ENCODE measurements around the gene PILRA.

Gene PILRA

DNA sequence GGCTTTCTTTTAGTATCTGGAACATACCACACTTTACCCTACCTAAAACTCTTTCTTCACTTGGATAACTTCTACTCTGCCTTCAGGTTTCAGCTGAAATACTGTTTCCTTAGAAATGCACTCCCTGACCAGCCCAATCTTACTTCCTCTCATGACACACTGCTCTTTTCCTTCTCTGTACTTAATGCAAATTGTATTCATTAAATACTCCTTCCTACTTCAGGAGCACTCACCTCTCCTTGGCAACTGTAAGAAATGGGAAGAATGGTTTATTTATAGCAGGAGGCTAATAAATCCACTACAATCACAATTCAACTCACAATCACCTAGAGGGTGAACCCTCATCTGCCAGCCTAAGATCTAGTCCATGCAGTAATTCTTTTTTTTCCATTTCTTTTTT lies 40.1 kb downstream of the PILRA start:
- no peak for DNase-seq

GRCh38 chr7:100413889-100414288 lies 40.6 kb downstream of the PILRA start:
- no peak for DNase-seq

GRCh38 chr7:100415448-100415847 lies 42.2 kb downstream of the PILRA start:
- no peak for DNase-seq

- DNase-seq, result no peak
Measured at GRCh38 chr7:100418930-100419659, 45.8 kb downstream of the PILRA start.

DNA sequence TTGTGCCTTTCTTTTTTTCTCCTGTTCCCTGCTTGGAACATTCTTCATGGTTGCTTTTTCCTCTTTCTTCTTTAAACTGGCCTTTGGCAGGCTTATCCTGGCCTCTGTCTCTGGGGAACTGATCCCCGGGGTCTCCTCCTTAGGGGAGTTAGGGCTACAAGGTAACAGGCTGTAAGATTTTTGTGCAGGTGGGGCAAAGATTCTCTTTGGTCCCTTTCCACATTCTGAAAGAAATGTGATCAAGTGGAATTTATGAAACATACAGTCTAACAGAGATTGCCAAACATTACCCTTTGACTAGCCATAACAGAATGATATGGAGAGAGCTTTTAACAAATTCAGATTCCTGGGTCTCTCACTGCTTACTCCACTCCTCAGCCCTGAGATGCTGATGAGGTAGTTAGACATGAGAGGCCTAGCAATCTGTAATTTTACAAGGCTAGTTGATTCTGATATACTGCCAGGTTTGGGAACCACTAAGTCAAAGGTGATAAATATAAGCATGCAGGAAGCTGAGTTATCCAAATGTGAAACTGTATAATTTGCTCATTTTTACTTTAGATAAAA lies 46.5 kb downstream of the PILRA start:
- no peak for DNase-seq

GRCh38 chr7:100423315-100423714 lies 50.0 kb downstream of the PILRA start:
- no peak for DNase-seq

DNA sequence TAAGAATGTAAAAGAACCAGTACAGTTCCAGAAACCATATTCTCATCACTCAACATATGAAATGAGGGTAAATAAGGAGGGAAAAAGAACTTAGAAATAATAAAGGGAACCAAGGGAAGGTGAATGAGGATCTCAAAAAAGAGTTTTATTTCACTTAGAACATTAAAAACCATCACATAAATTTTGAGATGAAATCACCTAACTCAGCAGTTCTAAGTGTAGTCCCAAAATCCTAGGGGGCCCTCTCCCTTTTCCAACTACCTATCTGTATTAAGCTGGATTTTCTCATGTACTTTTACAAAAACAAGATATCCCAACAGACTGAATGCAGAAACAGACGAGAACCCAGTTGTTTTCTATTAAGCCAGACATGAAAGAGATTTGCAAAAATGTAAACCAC lies 52.1 kb downstream of the PILRA start:
- no peak for DNase-seq

DNA sequence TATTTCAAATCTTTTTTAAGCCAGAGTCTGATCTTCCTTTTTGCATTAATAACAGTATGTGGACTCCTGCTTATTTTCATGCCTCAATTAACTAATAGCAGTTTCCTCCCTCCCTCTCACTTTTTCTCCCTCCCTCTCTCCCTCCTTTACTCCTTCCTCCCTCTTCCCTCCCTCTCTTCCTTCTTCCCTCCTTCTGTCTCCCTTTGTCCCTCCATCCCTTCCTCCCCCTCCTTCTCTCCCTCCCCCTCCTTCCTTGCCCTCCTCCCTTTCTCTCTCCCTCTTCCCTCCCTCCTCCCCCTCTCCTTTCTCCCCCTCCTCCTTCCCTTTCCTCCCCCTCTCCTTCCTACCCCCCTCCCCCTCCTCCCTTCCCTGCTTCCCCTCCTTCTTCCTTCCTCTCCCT lies 53.2 kb downstream of the PILRA start:
- no peak for DNase-seq

DNA sequence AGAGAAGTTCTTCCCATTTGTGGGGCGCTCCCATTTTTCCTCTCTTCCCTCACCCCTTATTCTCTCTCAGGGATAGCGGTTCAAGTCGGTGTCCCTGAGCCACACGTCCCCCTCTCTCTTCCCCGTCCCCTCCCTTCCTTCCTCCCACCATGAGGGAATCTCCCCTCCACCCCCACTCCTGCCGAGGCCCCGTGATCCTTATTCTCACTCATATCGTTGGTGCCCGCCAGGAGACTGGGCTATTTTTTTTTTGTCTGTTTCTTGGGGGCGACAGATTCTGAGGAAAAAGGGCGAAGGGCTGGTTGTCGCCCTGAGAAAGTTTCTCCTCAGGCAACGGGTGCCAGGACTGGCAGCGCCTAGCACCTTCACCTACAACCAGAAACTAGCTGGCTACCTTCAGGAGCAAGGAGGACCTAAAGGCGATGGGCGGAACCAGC lies 54.5 kb downstream of the PILRA start:
- no peak for DNase-seq

DNA sequence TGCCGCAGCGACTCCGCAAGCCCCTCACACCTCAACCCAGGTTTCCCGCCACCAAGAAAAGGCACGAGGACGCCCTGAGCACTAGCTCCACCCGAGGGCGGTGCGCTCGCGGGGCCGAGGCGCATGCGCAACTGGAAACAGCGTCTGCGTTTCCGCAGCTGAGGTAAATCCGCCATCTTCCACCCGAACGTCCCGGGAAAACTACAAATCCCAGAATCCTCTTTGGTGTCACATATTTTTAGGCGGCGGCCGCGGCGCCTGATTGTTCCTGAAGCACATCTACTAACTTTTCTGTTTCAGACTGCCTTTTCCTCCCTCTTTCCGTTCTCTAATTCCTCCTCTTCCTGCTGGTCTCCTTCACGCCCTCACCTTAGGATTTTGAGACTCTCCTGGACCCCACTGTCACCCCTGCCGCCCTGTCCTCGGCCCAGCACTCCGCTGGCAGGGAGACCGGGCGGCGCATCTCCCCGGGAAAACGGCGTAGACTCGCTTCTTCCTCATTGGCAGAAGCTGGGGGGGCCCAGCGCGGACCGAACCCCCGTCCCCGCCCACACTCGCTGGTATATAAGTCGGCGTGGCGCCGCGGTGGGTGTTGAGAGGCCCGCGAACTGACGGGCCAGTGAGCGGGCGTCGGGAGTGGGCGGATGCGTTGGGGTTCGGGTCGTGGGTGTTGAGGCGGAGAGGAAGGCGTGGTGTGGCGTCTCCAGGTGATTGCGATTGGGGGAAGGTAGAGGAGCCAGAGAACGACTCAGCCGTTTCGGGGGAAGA lies 55.1 kb downstream of the PILRA start, which contains the start of gene ZCWPW1:
TSS of gene ZCWPW1 (minus strand) at position 505 of the 768 bp plus-strand sequence. CDS start 8,054 bp downstream, outside the sequence.
- DNase-seq, result peak; percentile 94

DNA sequence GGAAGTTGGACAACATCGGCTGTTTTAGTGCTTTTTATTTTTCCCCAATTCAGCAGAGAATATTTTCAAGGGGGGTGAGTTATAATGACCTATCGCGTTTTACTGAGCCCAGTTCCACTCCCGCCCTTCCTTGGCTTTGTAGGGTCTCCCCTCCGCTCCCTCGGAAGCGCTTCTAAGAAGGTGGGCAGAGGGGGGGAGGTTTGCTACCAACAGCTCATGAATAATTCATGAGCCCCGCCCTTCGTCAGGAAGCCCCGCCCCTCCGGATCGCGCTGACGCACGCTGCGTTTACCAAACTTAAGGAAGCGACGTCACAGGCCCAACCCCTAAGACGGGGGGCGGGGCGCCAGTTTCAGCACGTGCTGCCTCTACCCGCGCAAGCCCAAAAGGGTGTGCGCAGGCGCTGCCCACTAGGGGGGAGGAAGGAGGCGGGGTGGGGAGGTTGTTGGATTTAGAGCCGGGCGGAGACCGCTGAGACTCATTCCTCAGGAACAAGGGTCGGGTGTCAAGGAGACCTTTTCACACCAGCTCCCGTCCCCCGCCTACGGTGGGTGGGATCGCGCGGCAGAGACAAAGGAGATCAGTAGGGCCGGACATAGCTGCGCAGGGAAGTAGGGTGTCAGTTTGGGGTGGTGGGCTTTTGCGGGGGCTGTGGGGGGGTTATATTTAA lies 55.8 kb downstream of the PILRA start:
- DNase-seq, result peak; percentile 100

GRCh38 chr7:100429637-100430492 lies 56.6 kb downstream of the PILRA start, which contains the start of gene MEPCE:
Gene MEPCE, plus strand, starts transcription at chr7:100429831. Its CDS starts 188 bp downstream, at chr7:100430019.
- peak; percentile 95 for DNase-seq

- DNase-seq, result peak; percentile 22
Measured at GRCh38 chr7:100430493-100431285, 57.4 kb downstream of the PILRA start.

DNA sequence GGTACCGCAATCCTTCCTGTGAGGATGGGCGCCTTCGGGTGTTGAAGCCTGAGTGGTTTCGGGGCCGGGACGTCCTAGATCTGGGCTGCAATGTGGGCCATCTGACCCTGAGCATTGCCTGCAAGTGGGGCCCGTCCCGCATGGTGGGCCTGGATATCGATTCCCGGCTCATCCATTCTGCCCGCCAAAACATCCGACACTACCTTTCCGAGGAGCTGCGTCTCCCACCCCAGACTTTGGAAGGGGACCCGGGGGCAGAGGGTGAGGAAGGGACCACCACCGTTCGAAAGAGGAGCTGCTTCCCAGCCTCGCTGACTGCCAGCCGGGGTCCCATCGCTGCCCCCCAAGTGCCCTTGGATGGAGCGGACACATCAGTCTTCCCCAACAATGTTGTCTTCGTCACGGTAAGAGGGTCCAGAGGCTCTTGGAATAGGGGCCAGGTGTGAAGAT lies 58.0 kb downstream of the PILRA start:
- DNase-seq, result no peak

DNA sequence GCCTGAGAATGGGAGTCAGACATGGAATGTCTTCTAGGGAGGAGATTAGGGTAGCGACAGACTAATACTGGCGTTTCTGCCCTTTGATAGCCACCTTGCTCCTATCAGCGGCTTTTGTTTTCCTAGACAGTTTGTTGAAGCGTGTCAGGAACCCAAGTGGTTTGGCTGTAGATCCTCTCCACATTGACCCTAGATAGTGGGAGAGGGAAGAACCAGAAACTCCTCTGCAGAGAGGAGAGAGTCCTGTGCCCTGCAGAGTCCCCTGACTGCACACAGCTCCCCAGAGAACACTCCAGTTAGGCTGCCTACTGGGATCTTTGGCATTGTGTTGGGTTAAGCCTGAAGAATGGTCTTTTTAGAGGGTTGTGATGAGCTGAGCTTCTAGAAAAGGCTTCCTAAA lies 58.8 kb downstream of the PILRA start:
- no peak for DNase-seq

- no peak for DNase-seq
Measured at GRCh38 chr7:100432621-100433275, 59.5 kb downstream of the PILRA start.

DNA sequence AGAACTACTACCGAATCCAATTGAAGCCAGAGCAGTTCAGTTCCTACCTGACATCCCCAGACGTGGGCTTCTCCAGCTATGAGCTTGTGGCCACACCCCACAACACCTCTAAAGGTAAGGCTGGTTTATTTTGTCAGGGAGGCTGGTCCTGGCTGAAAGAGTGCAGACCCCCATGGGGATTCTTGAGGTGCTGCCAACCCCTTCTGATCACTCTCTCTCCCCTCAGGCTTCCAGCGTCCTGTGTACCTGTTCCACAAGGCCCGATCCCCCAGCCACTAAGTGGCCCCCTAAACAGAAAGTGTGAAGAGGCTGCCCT lies 59.9 kb downstream of the PILRA start:
- no peak for DNase-seq

GRCh38 chr7:100433592-100434296 lies 60.5 kb downstream of the PILRA start:
- no peak for DNase-seq

DNA sequence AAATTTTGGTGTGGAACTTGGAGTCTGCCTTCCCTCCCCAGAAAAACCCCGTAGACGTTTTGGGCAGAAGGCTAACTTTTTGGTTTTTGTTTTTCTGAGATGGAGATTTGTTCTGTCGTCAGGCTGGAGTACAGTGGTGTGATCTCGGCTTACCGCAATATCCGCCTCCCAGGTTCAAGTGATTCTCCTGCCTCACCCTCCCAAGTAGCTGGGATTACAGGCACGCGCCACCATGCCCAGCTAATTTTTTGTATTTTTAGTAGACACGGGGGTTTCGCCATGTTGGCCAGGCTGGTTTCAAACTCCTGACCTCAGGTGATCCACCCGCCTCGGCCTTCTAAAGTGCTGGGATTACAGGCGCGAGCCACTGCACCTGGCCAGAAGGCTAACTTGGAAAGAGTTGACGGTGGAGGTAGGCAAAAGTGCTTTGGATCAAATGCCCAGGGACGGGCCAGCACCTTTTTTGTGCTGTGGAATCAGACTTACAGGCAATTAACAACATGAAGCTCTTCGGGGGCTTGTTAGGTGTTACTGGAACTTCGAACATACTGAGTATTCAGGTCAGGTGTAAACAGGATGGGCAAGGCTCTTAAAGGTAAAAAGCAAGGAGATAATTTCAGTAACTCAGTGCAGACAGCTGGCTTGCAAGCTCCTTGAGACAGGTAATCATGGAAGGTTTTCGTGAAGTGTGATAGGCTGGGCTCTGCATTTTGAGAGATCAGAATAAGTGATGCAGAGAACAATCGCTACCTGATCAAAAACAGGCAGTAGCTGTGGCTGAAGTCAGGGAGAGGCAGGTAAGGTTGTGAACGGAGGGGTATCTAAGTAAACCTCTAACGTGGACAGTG lies 61.2 kb downstream of the PILRA start:
- no peak for DNase-seq

All from activated gamma-delta T cell (primary cell).